Activated T-cell treated with anti-CD3 and anti-CD28 coated beads for 24 hours (primary cell): ENCODE results near the gene GSTA3.
"Not testable (repeated sequence)": the region's sequence is repeated elsewhere in the genome, so short reads cannot be mapped to it uniquely, and the experiment has no call there.

Experiments
- DNase-seq: peaks from one replicate; pipeline ENCODE4 v3.0.0-alpha.2; 2020; ENCODE audit warnings: low read depth

Gene GSTA3

DNA sequence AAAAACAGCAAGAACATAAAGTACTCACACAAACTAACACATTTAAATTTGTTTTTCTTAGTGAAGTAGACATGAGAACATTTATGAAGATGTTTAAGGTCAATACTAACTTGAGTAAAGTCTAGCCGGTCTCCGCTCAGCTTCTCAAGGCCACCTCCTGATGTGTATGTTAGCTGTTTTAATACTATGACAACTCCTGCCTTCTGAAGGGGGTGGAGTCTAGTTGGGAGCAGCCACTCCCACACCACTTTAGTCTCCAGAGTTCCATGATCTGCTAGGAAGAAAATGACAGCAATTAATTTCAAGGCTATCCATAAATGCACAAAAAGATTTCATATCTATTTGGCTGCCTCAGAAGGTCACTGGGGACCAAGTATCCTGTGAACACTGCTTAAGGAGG is at the start of gene GSTA3:
Gene GSTA3, minus strand, starts transcription at position 168 of the 400 bp plus-strand sequence. CDS start 3,864 bp downstream, outside the sequence.
- no peak for DNase-seq

DNA sequence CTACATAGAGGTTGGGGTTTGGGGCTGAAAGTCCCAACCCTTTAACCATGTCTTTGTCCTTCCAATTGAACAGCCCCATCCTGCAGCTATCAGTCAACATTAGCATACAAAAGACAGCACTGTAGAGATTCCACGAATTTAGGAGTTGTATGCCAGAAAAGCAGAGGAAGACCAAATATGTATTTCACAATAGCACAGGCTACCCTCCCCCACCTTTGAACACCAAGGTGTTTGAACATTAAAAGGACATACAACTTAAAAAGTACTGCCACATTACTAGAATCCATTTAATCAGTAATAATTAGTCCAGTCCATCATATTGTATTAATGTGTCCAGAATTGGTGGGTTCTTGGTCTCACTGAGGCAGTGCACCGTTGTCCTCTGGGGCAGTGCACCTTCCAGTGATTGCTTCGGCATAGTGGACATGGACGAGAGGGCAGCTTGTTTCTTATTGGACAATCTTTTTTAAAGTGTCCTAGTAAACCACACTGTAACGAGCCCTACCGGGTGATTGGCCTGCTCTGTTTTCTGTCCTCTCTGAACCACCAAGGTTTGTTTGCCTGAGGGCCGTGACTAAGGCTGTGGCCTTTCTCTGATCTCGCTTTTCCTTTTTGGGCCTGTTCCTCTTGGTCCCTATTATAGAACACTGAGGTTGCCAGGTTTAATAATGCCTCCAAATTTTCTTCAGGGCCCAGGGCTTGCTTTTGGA is 49.2 kb upstream of the GSTA3 start:
- DNase-seq: no peak

DNA sequence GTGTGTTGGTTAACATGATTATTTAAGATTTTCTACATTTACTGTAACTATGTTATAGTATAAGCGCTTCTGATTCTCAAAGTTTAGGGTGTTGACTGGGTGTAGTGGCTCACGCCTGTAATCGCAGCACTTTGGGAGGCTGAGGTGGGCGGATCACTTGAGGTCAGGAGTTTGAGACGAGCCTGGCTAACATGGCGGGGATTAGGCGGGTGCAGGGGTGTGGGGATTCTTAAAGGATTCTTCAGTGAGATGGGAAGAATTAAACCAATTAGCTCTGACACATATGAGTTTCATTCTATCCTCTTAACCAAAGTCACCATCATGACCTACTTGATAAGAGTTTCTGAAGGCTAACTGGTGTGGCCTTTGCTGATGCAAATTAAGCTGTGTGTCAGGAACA is 46.4 kb upstream of the GSTA3 start:
- no peak for DNase-seq

DNA sequence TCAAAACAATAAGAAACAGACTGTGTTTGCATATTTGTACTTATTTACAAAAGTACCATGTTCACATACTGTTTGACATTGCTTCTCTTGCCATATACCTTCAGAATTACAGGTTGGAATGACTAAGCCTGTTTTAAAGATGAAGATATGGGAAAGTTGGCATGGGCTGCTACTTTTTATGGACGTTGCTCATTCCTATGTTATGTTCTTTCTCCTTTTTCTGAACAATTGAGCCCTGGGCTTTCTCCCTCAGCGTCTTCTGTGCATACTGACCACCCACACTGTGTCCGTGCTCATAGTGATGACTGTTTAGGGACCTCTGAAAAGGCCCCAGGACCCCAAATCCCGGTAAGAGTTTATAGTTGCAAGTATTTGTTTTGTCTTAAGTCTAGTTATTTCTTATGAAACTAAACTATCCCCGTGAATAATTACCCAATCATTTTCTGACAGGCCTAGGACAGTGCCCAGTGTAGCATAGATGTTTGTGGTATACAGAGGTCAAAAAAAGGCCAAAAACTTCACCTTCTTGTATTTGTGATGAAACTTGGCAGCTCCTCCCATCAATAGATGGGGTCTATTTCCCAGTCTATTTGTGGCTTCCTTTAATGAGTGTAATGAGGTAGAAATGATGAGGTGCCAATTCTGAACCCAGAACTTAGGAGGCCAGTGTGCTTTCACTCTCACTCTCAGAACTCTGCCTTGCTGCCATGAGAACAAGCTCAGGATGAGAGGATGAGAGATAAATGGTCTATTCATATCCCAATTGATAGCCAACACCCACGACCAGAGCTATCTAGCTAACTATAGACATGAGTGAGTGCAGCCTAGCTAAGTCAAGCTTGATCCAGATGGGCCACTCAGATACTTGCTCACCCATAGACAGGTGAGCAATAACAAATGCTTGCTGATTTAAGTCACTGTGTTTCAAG is 44.7 kb upstream of the GSTA3 start:
- no peak for DNase-seq

DNA sequence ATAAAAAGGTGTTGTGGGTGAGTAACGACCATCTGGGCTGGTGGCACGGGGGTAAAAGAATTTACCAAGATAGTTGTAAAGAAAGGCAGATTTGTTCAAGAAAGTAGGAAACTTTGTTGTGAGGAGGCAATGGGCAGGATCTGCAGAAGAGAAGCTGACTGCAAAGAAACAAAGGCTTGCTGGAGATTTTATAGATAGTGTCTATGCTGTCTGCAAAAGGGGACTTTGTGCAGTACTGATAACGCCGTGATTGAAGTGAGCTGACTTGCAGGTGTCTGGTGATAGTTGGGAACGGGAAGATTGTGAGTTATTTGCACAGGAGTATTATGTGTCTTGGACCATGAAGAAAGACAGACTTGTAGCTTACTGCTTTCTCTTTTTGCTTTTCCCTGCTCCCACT is 36.8 kb upstream of the GSTA3 start:
- DNase-seq: no peak

DNA sequence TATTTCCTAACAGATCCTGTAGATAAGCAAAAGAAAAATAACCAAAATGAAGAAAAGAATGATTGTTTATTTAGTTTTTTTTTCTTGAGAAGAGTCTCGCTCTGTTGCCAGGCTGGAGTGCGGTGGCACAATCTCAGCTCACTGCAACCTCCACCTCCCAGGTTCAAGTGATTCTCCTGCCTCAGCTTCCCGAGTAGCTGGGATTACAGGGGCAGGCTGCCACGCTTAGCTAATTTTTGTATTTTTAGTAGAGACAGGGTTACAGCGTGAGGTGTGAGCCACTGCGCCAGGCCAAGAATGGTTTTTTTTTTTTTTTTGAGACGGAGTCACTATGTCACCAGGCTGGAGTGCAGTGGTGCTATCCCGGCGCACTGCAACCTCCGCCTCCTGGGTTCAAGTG is 33.3 kb upstream of the GSTA3 start:
- not testable (repeated sequence) for DNase-seq

DNA sequence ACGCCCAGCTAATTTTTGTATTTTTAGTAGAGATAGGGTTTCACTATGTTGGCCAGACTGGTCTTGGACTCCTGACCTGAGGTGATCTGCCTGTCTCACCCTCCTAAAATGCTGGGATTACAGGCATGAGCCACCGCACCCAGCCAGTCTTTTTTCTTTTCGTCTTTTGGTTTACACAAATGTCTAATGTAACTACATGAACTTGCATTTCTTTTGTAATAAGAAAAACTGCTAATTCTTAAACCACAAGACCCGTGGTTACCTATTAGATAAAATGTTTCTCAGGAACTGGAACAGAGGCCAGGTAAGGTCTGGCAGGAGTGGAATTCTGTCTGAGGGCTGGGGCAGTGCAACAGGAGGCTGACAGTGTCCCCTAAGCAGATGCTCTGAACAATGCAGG is 32.7 kb upstream of the GSTA3 start:
- DNase-seq: no peak

DNA sequence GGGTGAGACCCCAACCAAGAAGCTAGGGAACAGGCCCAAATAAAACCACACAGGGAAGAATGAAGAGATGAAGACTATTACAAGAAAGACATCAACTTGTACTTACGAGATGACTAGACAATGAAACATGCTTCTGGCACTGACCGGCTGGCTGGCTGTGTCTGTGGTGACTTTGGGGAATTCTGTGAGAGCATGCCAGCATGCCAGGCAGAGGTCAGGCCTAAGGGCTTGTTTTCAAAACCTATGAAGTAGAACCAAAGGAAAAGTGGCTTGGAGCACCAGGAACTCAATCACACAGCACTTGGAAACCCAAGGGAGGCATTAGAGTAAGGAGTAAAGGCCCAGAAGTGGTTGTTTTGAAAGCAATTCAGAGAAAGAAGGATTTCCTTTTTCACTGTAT is 28.4 kb upstream of the GSTA3 start:
- no peak for DNase-seq

DNA sequence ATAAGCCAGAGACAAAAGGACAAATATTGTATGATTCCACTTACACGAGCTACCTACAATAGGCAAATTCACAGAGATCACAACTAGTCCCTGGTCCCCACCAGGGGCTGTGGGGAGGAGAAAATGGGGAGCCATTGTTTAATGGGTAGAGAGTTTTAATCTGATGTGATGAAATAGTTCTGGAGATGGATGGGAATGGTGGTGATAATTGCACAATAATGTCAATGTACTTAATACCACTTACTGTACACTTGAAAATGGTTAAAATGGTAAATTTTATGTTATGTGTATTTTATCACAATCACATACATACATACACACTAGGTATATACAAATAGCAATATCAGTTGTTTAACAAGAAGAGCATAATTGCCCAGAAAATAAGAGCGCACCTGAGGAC is 24.3 kb upstream of the GSTA3 start:
- DNase-seq: no peak

DNA sequence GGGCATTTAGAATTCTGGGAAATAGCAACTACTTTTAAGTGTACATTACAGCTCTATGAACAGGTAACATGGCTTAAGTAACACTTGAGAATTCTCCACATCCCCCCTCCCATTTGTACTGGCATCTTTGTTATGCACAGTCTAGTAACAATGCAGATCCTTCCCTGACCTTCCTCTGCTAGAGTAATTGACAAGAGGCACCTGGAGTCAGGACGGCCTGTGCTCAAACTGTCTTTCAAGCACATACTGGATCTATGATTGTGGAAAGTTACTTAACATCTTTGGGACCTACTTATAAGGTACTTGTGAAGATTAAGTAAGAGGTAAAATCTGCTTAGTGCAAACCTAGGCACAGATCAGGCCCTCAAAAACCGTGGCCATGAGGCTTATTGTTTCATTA is 21.9 kb upstream of the GSTA3 start:
- no peak for DNase-seq

DNA sequence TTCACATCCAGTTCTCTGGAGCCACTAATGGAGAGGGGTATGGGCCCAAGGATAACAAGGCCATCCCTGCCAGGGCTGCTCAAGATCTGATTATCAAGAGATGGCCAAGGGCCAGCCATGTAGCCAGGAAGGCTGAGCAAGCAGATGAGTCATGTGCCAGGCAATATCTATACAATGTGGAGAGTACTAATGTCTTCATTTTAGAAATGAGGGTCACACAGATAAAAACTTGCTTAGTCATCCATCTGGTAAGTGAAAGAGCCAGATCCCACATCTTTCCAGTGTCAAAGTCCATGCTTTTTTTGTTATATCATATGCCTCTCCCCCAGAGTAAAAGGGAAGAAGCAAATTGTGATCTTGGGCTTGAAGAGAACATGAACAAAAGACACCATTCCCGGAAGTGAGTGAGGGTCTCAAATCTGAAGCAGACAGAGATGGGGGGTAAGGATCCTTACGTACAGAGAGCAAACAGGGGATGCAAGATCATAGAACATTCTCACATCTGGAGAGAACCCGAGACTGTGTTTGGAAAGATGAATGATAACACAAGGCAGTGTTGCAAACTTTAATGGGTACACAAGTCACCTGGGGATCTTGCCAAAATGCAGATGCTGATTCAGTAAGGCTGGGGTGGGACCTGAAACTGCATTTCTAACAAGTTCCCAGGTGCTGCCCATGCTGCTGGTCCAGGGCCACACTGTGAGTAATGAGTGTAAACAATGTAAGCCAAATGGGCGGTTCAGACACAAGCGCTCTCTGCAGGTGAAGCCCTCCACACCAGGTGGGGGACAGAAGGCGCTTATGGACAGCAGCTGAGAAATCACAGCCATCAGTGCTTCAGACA is 20.0 kb upstream of the GSTA3 start:
- DNase-seq: no peak

DNA sequence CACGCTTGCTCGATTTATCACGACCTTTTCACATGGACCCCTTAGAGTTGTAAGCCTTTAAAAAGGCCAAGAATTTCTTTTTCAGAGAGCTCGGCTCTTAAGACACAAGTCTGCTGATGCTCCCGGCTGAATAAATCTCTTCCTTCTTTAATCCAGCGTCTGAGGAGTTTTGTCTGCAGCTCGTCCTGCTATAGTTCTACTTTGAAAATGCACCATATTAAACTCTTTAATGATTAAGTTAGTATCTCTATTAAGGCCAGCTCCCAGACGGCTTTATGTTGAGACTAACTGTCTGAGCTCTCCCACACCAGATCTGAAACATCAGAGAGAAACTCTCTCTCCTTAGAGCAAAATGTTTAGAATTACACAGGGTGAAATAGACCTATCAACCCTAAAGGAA is 18.0 kb upstream of the GSTA3 start:
- DNase-seq: no peak

DNA sequence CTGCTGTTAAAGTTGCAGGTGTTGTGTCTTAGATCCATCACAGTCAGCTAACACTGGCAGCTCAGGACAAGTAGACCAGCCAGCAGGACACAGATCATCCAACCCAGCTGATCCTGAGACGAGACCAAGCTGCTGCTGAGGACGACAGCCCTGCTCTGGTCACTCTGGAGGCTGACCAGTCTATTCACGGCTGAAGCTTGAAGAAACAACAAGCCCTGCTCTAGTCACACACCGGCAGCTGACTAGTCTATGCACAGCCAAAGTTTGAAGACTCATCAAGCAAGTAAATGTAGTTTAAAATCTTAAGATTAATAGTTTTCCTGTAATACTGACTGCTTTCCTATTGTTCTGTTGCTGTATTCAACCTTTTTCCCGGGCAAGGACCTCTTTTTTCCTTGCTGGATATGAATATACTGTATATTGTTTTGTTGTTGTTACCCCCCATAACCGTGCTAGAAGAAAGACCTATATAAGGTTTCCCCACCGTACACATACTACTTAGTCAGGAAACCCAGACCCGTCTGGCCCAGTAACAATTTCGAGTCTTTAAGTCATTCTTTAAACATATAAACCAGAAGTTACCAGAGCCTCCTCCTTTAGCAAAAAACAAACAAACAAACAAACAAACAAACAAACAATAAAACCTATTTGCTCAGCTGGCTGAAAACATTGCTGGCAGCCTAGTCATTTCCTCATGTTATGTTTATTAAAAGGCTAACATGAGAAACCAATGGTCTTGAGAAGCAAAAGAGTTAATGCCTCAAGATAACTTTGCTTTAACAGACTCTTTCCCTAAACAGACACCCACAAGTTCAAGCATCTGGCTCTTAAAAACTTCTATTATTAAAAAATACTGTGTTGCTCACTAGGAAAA is 16.7 kb upstream of the GSTA3 start:
- no peak for DNase-seq

DNA sequence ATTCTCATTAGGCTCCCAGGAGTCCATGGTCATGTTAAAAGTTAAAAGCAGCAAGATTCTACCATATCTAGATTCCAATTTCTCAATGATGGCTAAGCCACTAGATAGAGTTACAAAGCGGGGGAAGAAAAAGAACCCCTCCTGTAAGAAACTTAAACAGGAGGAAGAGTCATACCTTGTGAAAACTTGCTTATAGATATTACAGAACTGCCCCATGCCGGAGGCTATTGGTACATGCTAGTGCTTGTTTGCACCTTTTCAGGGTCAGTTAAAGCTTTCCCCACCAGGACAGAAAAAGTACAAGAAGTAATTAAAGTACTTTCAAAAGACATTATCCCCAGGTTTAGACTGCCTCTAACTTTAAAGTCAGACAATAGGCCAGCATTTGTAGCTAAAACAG is 15.5 kb upstream of the GSTA3 start:
- DNase-seq: no peak

DNA sequence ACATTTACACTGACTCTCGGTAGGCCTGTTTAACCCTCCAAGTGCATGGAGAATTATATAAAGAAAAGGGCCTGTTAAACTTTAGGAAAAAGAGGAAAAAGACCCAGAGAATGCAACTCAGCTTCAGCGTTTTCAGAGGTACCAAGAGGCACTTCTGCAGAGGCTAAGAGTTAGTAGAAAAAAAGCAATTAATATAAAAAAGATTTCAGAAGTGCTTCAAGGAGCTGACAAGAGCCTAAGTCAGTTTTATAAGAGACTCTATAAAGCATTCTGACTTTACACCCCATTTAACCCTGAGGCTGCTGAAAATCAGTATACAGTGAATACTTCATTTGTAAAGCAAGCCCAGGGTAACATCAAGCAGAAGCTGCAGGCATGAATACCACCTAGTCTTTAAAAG is 14.2 kb upstream of the GSTA3 start:
- not testable (repeated sequence) for DNase-seq

DNA sequence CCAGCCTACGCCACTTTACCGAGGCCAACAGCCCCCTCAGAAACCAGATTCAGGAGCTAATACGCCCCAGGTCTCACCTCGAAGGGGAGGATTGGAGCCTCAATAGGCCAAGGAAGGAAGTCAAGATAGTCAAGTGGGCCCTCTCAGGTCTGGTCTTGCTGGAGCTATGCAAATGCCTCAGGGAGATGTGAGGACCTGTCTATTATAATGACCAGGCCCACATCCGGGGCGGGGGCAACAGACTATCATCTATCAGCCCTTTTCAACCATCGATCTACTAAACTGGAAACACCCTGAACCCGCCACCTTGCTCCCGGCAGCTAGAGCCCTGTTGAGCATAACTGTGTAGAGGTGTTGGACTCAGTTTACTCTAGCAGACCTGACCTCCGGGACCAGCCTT is 12.7 kb upstream of the GSTA3 start:
- DNase-seq: no peak

DNA sequence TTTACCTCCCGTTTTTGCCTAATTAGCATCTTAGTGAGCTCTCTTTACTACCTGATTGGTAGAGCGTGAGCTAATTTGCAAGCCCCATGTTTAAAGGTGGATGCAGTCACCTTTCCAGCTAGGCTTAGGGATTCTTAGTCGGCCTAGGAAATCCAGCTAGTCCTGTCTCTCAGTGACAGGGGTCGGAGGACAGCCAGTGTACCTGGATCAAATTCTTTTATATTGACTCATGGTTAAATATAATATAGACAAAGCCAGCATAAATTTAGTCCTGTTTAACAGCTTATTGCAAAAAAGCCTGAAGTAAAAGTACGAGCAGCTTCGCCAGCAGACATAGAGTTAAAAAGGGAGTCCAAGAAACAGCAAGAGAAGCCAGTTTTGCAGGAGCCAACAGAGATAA is 12.2 kb upstream of the GSTA3 start:
- no peak for DNase-seq

DNA sequence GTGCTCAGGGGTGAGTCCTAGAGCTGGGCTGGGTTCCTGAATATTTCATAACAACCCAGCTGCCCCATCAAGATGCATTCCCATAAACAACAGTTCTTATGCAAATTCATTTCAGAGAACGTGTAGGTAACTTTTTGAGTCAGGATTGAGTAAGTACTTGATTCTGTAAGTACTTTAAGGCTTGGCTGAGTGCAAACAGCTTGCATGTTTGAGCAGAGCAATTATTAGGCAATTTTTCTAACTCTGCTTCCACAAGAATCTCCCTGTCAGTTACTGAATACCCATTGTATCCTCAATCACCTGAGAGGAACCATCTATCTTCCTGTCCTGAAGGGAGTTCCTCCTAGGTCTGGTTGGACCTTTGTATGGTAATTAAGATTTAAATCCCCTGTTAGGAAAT is 10.0 kb upstream of the GSTA3 start:
- not testable (repeated sequence) for DNase-seq

DNA sequence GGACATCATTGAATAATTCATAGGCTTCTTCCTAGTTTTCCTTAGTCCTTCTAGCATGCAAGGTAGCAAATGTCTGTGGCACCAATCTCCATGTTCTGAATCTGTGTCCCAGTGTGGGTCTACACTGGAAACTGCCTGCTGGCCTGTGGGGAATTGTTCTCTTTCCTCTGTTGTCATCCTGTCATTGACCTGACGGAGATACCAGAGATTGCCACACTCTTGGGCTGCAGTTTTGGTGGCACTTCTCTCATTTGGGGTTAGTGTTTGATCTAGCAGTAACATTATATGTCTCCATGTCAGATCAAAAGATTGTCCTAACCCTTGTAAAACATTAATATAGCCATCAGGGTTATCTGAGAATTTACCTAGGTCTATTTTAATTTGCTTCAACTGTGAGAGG is 9.3 kb upstream of the GSTA3 start:
- DNase-seq: not testable (repeated sequence)

DNA sequence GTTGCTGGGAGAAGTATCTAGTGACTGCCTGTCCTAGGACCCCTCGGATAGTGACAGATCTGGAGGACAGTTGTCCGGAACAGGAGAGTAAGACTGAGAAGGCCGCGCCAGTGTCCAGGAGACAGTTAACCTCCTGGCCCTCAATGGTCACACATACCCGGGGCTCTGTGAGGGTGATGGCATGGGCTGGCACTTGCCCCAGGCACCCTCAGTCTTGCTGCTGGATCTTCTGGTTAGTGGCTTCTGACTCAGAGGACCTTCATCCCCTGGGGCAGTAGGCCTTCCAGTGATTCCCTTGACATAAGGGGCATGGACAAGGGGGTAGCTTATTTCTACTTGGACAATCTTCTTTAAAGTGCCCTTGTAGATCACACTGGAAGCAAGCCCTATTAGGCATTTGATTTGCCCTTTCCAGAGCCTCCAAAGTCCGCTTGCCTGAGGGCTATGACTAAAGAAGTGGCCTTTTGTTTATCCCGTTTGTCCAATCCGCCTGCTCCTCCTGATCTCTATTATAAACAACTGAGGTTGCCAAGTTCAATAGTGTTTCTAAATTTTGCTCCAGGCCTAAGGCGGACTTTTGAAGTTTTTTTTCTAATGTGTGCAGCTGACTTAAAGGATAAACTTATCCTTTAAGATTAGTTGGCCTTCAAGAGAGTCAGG is 8.7 kb upstream of the GSTA3 start:
- not testable (repeated sequence) for DNase-seq

DNA sequence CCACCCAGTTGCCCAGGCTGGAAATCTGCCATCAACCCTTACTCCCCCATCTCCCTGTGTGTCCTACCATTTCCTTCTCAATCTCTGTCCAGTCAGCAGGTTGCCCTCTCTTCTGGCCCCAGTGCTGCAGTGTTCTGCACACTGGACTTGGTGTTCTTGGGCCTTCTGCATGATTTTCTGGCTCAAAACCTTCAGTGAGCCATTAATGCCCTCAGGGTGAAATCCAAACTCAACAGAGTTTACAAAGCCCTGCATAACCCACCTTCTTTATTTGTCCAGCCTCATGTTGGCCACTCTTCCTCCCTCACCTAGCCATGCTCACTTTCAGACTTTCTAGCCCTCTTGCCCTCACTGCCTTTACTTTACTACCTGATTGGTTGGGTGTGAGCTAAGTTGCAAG is 5.0 kb upstream of the GSTA3 start:
- DNase-seq: no peak
